Central memory CD8-positive, alpha-beta T cell (primary cell): ENCODE measurements around the gene MARS1.
"Not testable (repeated sequence)": the region's sequence is repeated elsewhere in the genome, so short reads cannot be mapped to it uniquely, and the experiment has no call there.

Experiments
- ATAC-seq: fragments of 150-1000 bp; cut with Tn5 transposase; replicated peaks from 2 replicates; pipeline ENCODE4 v1.10.0; 2022; ENCODE audit warnings: mild to moderate bottlenecking, moderate FRiP score, moderate number of reproducible peaks; ENCODE audit not compliant: poor library complexity, severe bottlenecking; ENCODE audit errors: extremely low read depth
- DNase-seq, 2 donors: peaks; one replicate each; pipeline ENCODE4 v3.0.0; 2021; ENCODE audit warnings: low spot score in 2 of 2
- H3K27ac Mint-ChIP-seq: one replicate; pipeline ENCODE4 v1.8.0; 2022; ENCODE audit warnings: low read depth, mild to moderate bottlenecking, moderate library complexity, mixed read lengths
- H3K27me3 Mint-ChIP-seq: one replicate; pipeline ENCODE4 v1.8.0; 2022; ENCODE audit warnings: mixed read lengths
- H3K36me3 Mint-ChIP-seq: one replicate; pipeline ENCODE4 v1.8.0; 2022; ENCODE audit warnings: mild to moderate bottlenecking, moderate library complexity, mixed read lengths; ENCODE audit not compliant: insufficient read depth
- H3K4me1 Mint-ChIP-seq: one replicate; pipeline ENCODE4 v1.8.0; 2022; ENCODE audit warnings: mixed read lengths
- H3K4me3 Mint-ChIP-seq: one replicate; pipeline ENCODE4 v1.8.0; 2022; ENCODE audit warnings: mild to moderate bottlenecking, moderate library complexity, mixed read lengths
- H3K9me3 Mint-ChIP-seq: one replicate; pipeline ENCODE4 v1.8.0; 2022; ENCODE audit warnings: mixed read lengths

Gene MARS1

GRCh38 chr12:57487597-57488401, at the start of gene MARS1:
MARS1 (plus strand) TSS chr12:57488068; CDS start chr12:57488091, 23 bp downstream.
- H3K4me1 Mint-ChIP-seq, result peaks cover 27% of the 10 kb centered on the region
- peak within 1 kb of the TSS; percentile 94 for H3K4me3 Mint-ChIP-seq
- H3K27ac Mint-ChIP-seq, result peak within 1 kb of the TSS; percentile 90
- H3K36me3 Mint-ChIP-seq, result peaks cover 43% of the 10 kb centered on the region
- DNase-seq (peak; percentile 72 to 86), ATAC-seq (peak; percentile 97)
- H3K27me3 Mint-ChIP-seq, result no peaks in the 10 kb centered on the region
- no peaks in the 10 kb centered on the region for H3K9me3 Mint-ChIP-seq

GRCh38 chr12:57438400-57438799, 49.5 kb upstream of the MARS1 start:
- Mint-ChIP-seq H3K27ac (no peak overlapping the region), H3K9me3 (peaks cover 5% of the 10 kb centered on the region), H3K4me3 (no peak overlapping the region), H3K27me3 (peaks cover 16% of the 10 kb centered on the region), H3K36me3 (no peaks in the 10 kb centered on the region), H3K4me1 (peaks cover 7% of the 10 kb centered on the region)
- DNase-seq, result no peak
- ATAC-seq, result no peak

- Mint-ChIP-seq H3K4me1 (peaks cover 7% of the 10 kb centered on the region), H3K4me3 (no peak overlapping the region)
- ATAC-seq, result no peak
Measured at GRCh38 chr12:57439762-57440266, 48.1 kb upstream of the MARS1 start.

DNA sequence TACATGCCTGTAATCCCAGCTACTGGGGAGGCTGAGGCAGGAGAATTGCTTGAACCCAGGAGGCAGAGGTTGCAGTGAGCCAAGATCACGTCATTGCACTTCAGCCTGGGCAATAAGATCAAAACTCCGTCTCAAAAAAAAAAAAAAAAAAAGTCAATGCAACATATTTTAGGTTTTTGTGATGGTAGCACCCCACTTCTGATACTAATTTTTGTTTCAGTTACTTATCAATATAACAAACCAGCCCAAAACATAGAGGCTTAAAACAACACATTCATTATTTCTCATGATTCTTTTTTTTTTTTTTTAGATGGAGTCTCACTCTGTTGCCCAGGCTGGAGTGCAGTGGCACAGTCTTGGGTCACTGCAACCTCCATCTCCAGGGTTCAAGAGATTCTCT, 46.5 kb upstream of the MARS1 start:
- not testable (repeated sequence) for H3K4me1 Mint-ChIP-seq, H3K9me3 Mint-ChIP-seq, DNase-seq, H3K27ac Mint-ChIP-seq, H3K4me3 Mint-ChIP-seq, ATAC-seq, H3K36me3 Mint-ChIP-seq
- peaks cover 16% of the 10 kb centered on the region for H3K27me3 Mint-ChIP-seq

More at GRCh38 chr12:57439762-57440266, 48.1 kb upstream of the MARS1 start:
- no peaks in the 10 kb centered on the region for H3K36me3 Mint-ChIP-seq
- no peak overlapping the region for H3K27ac Mint-ChIP-seq
- peaks cover 16% of the 10 kb centered on the region for H3K27me3 Mint-ChIP-seq
- H3K9me3 Mint-ChIP-seq, result peaks cover 5% of the 10 kb centered on the region
- no peak for DNase-seq

DNA sequence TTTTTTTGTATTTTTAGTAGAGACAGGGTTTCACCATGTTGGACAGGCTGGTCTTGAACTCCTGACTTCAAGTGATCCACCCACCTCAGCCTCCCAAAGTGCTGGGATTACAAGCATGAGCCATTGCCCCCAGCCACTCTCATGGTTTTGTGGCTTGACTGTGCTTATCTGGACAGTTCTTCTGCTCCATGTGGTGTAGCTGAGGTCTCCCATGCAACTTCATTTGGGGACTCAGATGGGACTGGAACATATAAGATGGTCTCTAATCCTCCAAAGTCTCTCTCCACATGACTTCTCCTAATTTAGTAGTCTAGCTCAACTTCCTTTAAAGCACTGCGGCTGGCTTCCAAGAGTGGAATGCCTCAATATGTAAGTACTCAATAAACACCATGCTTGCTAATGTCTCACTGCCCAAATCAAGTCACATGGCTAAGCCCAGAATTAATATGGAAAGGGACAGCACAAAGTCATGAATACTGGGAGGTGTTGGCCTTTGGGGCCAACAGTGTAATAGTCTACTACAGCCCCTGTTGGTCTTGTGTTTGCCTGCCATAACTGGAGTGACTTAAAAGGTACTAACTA, 45.9 kb upstream of the MARS1 start:
- H3K4me1 Mint-ChIP-seq, result no peaks in the 10 kb centered on the region
- H3K36me3 Mint-ChIP-seq, result no peaks in the 10 kb centered on the region
- peaks cover 16% of the 10 kb centered on the region for H3K27me3 Mint-ChIP-seq
- DNase-seq, result no peak
- H3K9me3 Mint-ChIP-seq, result peaks cover 5% of the 10 kb centered on the region
- no peak overlapping the region for H3K27ac Mint-ChIP-seq
- no peak for ATAC-seq
- H3K4me3 Mint-ChIP-seq, result no peak overlapping the region

DNA sequence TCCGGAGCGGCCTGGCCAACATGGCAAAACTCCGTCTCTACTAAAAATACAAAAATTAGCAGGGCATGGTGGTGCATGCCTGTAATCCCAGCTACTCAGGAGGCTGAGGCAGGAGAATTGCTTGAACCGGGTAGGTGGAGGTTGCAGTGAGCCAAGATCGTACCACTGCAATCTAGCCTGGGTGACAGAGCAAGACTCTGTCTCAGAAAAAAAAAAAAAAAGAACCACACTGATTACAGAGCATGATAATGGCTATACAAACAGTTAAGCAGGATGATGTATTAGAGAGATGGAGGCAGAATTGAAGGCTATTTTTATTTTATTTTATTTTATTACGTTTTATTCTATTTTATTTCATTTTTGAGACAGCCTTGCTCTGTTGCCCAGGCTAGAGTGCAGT, 43.5 kb upstream of the MARS1 start:
- H3K9me3 Mint-ChIP-seq, H3K36me3 Mint-ChIP-seq, H3K4me3 Mint-ChIP-seq, H3K4me1 Mint-ChIP-seq, DNase-seq, ATAC-seq, H3K27ac Mint-ChIP-seq: not testable (repeated sequence)
- peaks cover 16% of the 10 kb centered on the region for H3K27me3 Mint-ChIP-seq

- peaks cover 16% of the 10 kb centered on the region for H3K27me3 Mint-ChIP-seq
- H3K9me3 Mint-ChIP-seq, result peaks cover 5% of the 10 kb centered on the region
- no peak overlapping the region for H3K4me3 Mint-ChIP-seq
- DNase-seq, result no peak
- no peak for ATAC-seq
- no peaks in the 10 kb centered on the region for H3K36me3 Mint-ChIP-seq
- no peak overlapping the region for H3K27ac Mint-ChIP-seq
- H3K4me1 Mint-ChIP-seq, result no peaks in the 10 kb centered on the region
Measured at GRCh38 chr12:57444744-57445143, 43.1 kb upstream of the MARS1 start.

DNA sequence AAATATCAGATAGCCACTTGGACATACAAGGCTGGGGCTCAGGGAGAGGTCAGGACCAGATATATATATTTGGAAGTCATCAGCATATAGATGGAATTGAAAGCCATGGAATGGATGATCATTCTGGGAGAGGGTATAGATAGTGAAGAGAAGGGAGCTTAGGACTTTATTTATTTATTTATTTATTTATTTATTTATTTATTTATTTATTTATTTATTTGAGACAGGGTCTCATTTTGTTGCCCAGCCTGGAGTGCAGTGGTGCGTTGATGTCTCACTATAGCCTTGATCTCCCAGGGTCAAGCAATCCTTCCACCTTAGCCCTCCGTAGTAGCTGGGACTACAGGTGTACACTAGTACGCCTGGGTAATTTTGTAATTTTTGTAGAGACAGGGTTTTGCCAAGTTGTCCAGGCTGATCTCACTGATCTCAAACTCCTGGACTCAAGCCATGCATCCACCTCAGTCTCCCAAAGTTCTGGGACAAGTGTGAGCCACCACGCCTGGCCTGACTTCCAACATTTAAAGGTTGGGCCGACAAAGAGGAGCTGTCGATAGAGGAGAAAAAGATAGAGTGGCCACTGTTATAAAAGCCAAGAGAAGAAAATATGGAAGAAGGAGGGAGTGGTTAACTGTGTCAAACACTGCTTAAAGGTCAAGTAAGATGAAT, 41.4 kb upstream of the MARS1 start:
- no peak for ATAC-seq

DNA sequence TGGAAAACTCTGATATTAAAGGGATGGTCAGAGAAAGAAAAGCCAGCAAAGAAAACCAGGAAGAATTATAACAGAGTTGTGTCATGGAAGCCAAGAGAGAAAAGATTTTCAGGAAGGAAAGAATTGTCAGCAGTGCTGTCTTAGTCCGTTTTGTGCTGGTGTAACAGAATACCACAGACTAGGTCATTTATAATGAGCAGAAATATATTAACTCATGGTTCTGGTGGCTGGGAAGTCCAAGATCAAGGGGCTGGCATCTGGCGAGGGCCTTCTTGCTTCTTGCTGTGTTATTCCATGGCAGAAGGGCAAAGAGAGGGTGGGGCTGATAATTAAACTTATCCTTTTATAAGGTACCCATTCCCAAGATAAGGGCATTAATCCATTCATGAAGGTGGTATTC, 39.2 kb upstream of the MARS1 start:
- H3K9me3 Mint-ChIP-seq, result no peaks in the 10 kb centered on the region
- H3K4me3 Mint-ChIP-seq, result no peak overlapping the region
- ATAC-seq (no peak), DNase-seq (no peak)
- H3K36me3 Mint-ChIP-seq, result no peaks in the 10 kb centered on the region
- no peaks in the 10 kb centered on the region for H3K4me1 Mint-ChIP-seq
- H3K27ac Mint-ChIP-seq, result no peak overlapping the region
- H3K27me3 Mint-ChIP-seq, result peaks cover 16% of the 10 kb centered on the region

More for the DNA sequence above, 41.4 kb upstream of the MARS1 start:
- H3K4me1 Mint-ChIP-seq, result no peaks in the 10 kb centered on the region
- H3K9me3 Mint-ChIP-seq, result peaks cover 5% of the 10 kb centered on the region
- no peak overlapping the region for H3K4me3 Mint-ChIP-seq
- no peaks in the 10 kb centered on the region for H3K36me3 Mint-ChIP-seq
- no peak for DNase-seq
- H3K27me3 Mint-ChIP-seq, result peaks cover 7% of the 10 kb centered on the region
- no peak overlapping the region for H3K27ac Mint-ChIP-seq

GRCh38 chr12:57449375-57449774, 38.5 kb upstream of the MARS1 start:
- Mint-ChIP-seq H3K4me3 (no peak overlapping the region), H3K36me3 (no peaks in the 10 kb centered on the region), H3K4me1 (no peaks in the 10 kb centered on the region), H3K27ac (no peak overlapping the region), H3K9me3 (no peaks in the 10 kb centered on the region), H3K27me3 (peaks cover 16% of the 10 kb centered on the region)
- no peak for ATAC-seq
- no peak for DNase-seq

GRCh38 chr12:57450057-57450456, 37.8 kb upstream of the MARS1 start:
- H3K36me3 Mint-ChIP-seq, result no peaks in the 10 kb centered on the region
- H3K27ac Mint-ChIP-seq, result no peak overlapping the region
- no peak for ATAC-seq

DNA sequence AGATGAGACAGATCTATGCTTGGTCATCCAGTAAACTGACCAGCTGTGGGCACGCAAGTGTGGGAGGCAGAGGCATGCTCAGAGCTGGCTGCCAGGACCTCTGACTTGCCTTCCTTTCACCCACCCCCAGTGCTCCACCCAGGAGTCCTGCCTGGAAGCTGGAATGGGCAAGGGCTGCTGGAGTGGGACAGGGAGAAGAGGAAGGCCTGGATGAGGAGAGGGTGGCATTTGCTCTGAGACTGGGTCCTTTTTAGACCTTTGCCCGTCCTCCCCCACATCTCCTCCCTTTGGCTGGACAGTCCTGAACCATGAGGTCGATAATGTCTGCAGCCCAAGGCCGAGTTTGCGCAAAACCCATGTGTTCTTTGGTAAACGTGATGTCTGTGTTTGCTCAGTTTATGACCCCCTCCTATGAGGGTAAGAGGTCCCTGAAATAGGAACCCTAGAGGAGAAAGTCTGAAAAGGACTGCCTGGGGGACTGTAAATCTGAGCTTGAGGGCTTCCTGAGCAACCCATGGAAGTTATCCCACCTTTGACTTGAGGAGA, 36.6 kb upstream of the MARS1 start:
- no peaks in the 10 kb centered on the region for H3K9me3 Mint-ChIP-seq
- H3K36me3 Mint-ChIP-seq, result no peaks in the 10 kb centered on the region
- H3K27ac Mint-ChIP-seq, result no peak overlapping the region
- peaks cover 6% of the 10 kb centered on the region for H3K4me1 Mint-ChIP-seq
- DNase-seq, result no peak
- no peak overlapping the region for H3K4me3 Mint-ChIP-seq
- peaks cover 16% of the 10 kb centered on the region for H3K27me3 Mint-ChIP-seq
- ATAC-seq, result no peak

More at GRCh38 chr12:57450057-57450456, 37.8 kb upstream of the MARS1 start:
- Mint-ChIP-seq H3K4me3 (no peak overlapping the region), H3K4me1 (no peaks in the 10 kb centered on the region), H3K27me3 (peaks cover 16% of the 10 kb centered on the region), H3K9me3 (no peaks in the 10 kb centered on the region)
- DNase-seq, result no peak
